Large intestine (tissue), 3 donors: ENCODE data around the gene PFN1. TPM values are rescaled to one million over a fixed set of nuclear protein-coding genes. Genes with fewer than 3 reads are reported as not detected.
"Not testable (repeated sequence)": the region's sequence is repeated elsewhere in the genome, so short reads cannot be mapped to it uniquely, and the experiment has no call there.

Experiments
- DNase-seq, 2 donors: peaks; one replicate each; pipeline versions ENCODE4 v3.0.0 to v3.0.0-alpha.2; 2013
- H3K27ac ChIP-seq: one replicate; pipeline ENCODE4 v1.5.1; 2013; ENCODE audit warnings: low read length
- H3K27me3 ChIP-seq: 2 replicates; pipeline ENCODE4 v1.6.1; 2013; ENCODE audit warnings: low read length; ENCODE audit not compliant: control insufficient read depth, insufficient read depth
- H3K36me3 ChIP-seq: 2 replicates; pipeline ENCODE4 v1.6.1; 2013; ENCODE audit warnings: low read length; ENCODE audit not compliant: control insufficient read depth, insufficient read depth
- H3K4me1 ChIP-seq: one replicate; pipeline ENCODE4 v1.6.1; 2013; ENCODE audit warnings: low read length; ENCODE audit not compliant: control insufficient read depth, insufficient read depth
- H3K4me3 ChIP-seq: one replicate; pipeline ENCODE4 v1.5.1; 2013; ENCODE audit warnings: low read length
- H3K9me3 ChIP-seq: one replicate; pipeline ENCODE4 v1.6.1; 2013; ENCODE audit warnings: mild to moderate bottlenecking, low read depth, low read length, moderate library complexity; ENCODE audit not compliant: control insufficient read depth
- WGBS: methylation state at CpG from one replicate; pipeline ENCODE4 v1.1.5; 2013; ENCODE audit warnings: low lambda C conversion rate; ENCODE audit not compliant: insufficient coverage; 5-methylcytosine and 5-hydroxymethylcytosine counted together
- polyA plus RNA-seq: library from polyadenylated mRNA; unstranded; fragments of 120-200 nt; gene quantifications from one replicate; pipeline ENCODE4 v1.2.1, GENCODE V29; 2013

The PFN1 gene
- polyA plus RNA-seq, 1 donor, result 557 TPM

DNA sequence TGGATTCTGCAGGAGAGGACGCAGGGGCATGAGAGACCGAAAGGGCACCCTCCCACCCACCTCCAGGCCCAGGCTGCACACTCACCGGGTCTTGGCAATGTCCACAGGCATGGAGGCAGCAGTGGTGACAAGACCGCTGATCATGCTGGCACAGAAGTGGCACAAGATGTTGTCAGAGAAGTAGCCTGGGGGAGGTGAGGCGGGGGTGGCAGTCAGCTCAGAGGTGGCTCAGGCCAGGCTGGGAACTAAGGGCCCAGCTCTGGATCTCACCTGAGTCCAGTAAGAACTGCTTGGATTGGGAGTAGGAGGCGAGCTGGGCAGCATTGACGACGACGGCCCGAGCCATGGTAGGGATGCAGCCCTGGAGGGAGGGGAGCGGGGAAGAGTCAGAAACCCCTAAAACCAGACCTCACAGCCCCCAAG lies 10.2 kb downstream of the PFN1 start:
- H3K4me3 ChIP-seq, result no peak overlapping the region
- peaks cover 34% of the 10 kb centered on the region for H3K4me1 ChIP-seq
- no peaks in the 10 kb centered on the region for H3K9me3 ChIP-seq
- no peak overlapping the region for H3K27ac ChIP-seq
- WGBS, result no CpG with 5 or more reads among the region's 11 CpGs
- H3K27me3 ChIP-seq, result no peaks in the 10 kb centered on the region
- peaks cover 39% of the 10 kb centered on the region for H3K36me3 ChIP-seq
- no peak for DNase-seq

DNA sequence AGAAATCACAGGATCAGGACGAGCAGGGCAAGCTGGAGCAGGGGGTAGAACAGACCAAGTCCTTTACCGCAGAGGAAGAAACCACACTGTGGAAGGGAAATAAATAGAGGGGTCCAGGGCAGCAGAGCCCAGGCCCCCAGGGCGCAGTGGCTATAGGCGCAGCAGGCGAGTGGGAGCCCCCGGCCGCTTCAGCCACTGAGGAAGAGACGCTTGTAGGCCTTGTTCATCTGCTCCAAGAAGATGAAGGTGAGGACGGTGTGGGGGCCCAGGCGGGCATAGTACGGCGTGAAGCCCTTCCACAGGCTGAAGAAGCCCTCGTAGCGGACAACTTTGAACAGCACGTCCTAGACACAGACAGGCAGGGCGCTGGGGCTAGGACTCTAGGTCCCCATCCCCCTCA lies 10.8 kb downstream of the PFN1 start:
- no CpG with 5 or more reads among the region's 16 CpGs for WGBS
- H3K27me3 ChIP-seq, result no peaks in the 10 kb centered on the region
- H3K4me1 ChIP-seq, result peaks cover 34% of the 10 kb centered on the region
- no peak overlapping the region for H3K27ac ChIP-seq
- DNase-seq, result no peak
- no peak overlapping the region for H3K4me3 ChIP-seq
- H3K36me3 ChIP-seq, result peaks cover 34% of the 10 kb centered on the region
- no peaks in the 10 kb centered on the region for H3K9me3 ChIP-seq

DNA sequence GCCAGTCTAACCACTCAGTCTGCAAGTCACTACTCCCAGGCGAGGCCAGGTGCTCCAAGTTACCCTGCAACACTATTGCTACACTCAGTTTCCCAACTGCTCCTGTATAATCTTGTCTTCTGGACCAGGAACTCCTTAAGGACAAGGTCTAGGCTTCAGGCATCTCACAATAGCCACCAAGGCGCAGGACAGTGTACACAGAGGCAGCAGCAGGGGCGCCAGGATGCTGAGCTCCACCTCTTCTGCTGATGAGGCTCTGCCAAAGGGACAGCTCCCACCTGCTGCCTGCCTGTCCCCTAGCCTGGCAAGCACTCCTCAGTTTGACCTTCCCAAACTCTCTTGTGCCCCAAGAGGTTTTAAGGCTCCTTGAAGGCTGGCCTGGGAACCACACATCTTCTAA lies 11.9 kb downstream of the PFN1 start:
- peaks cover 26% of the 10 kb centered on the region for H3K36me3 ChIP-seq
- WGBS, result no CpG with 5 or more reads among the region's 3 CpGs
- no peaks in the 10 kb centered on the region for H3K27me3 ChIP-seq
- peaks cover 25% of the 10 kb centered on the region for H3K4me1 ChIP-seq
- no peak overlapping the region for H3K27ac ChIP-seq
- no peak overlapping the region for H3K4me3 ChIP-seq
- DNase-seq, result no peak
- H3K9me3 ChIP-seq, result no peaks in the 10 kb centered on the region

- Histone ChIP-seq H3K4me3 (no peak overlapping the region), H3K36me3 (peaks cover 26% of the 10 kb centered on the region), H3K4me1 (peaks cover 21% of the 10 kb centered on the region), H3K27ac (no peak overlapping the region), H3K9me3 (no peaks in the 10 kb centered on the region), H3K27me3 (no peaks in the 10 kb centered on the region)
- no peak for DNase-seq
Observed at GRCh38 chr17:4935650-4936049, 12.7 kb downstream of the PFN1 start.

DNA sequence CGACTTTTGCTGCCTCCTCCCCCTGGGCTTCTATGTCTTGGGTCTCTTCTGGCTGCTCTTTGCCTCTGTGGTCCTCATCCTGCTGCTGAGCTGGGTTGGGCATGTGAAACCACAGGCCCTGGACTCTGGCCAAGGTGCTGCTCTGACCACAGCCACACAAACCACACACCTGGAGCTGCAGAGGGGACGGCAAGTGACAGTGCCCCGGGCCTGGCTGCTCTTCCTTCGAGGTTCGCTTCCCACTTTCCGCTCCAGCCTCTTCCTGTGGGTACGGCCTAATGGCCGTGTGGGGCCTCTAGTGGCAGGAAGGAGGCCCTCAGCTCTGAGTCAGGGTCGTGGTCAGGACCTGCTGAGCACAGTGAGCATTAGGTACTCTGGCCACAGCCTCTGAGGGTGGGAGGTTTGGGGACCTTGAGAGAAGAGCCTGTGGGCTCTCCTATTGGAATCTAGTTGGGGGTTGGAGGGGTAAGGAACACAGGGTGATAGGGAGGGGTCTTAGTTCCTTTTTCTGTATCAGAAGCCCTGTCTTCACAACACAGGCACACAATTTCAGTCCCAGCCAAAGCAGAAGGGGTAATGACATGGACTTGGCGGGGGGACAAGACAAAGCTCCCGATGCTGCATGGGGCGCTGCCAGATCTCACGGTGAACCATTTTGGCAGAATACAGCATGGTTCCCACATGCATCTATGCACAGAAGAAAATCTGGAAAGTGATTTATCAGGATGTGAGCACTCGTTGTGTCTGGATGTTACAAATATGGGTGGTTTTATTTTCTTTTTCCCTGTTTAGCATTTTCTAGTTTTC lies 14.0 kb downstream of the PFN1 start:
- Histone ChIP-seq H3K9me3 (no peaks in the 10 kb centered on the region), H3K4me1 (peaks cover 21% of the 10 kb centered on the region), H3K27me3 (no peaks in the 10 kb centered on the region), H3K27ac (no peak overlapping the region), H3K4me3 (no peak overlapping the region), H3K36me3 (peaks cover 26% of the 10 kb centered on the region)
- DNase-seq, result peak in 1 of 2 donors; percentile 26
- WGBS, result no CpG with 5 or more reads among the region's 14 CpGs

GRCh38 chr17:4933646-4934045 lies 14.7 kb downstream of the PFN1 start:
- Histone ChIP-seq H3K27me3 (no peaks in the 10 kb centered on the region), H3K4me1 (peaks cover 15% of the 10 kb centered on the region), H3K9me3 (no peaks in the 10 kb centered on the region), H3K27ac (no peak overlapping the region), H3K4me3 (no peak overlapping the region), H3K36me3 (peaks cover 26% of the 10 kb centered on the region)
- WGBS, result no CpG with 5 or more reads among the region's 16 CpGs
- no peak for DNase-seq

DNA sequence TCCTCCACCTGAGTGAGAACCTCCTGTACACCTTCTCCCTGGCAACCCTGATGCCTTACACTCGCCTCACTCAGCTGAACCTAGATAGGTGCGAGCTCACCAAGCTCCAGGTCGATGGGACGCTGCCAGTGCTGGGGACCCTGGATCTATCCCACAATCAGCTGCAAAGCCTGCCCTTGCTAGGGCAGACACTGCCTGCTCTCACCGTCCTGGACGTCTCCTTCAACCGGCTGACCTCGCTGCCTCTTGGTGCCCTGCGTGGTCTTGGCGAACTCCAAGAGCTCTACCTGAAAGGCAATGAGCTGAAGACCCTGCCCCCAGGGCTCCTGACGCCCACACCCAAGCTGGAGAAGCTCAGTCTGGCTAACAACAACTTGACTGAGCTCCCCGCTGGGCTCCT lies 15.6 kb downstream of the PFN1 start:
- WGBS, result 80% methylated on average over 1 of the region's 12 CpGs
- H3K4me1 ChIP-seq, result peaks cover 8% of the 10 kb centered on the region
- no peak for DNase-seq
- H3K4me3 ChIP-seq, result no peak overlapping the region
- no peak overlapping the region for H3K27ac ChIP-seq
- no peaks in the 10 kb centered on the region for H3K9me3 ChIP-seq
- H3K36me3 ChIP-seq, result peaks cover 17% of the 10 kb centered on the region
- no peaks in the 10 kb centered on the region for H3K27me3 ChIP-seq

GRCh38 chr17:4931963-4932362 lies 16.4 kb downstream of the PFN1 start, which contains the start of gene GP1BA:
TSS of gene GP1BA (plus strand) at chr17:4932277. CDS start at chr17:4932605, 328 bp downstream.
- DNase-seq, result no peak

GRCh38 chr17:4928881-4929280 lies 19.4 kb downstream of the PFN1 start:
- Histone ChIP-seq H3K4me1 (peaks cover under 1% of the 10 kb centered on the region), H3K36me3 (no peaks in the 10 kb centered on the region), H3K27me3 (no peaks in the 10 kb centered on the region), H3K9me3 (no peaks in the 10 kb centered on the region), H3K27ac (no peak overlapping the region), H3K4me3 (no peak overlapping the region)
- WGBS, result 100% methylated on average over 1 of the region's 18 CpGs
- no peak for DNase-seq

More at GRCh38 chr17:4931963-4932362, 16.4 kb downstream of the PFN1 start, which contains the start of gene GP1BA:
- WGBS, result no CpG with 5 or more reads among the region's 14 CpGs
- H3K27me3 ChIP-seq, result no peaks in the 10 kb centered on the region
- H3K27ac ChIP-seq, result no peak within 1 kb of the TSS
- H3K9me3 ChIP-seq, result no peaks in the 10 kb centered on the region
- no peak within 1 kb of the TSS for H3K4me3 ChIP-seq
- peaks cover 8% of the 10 kb centered on the region for H3K4me1 ChIP-seq
- H3K36me3 ChIP-seq, result peaks cover 9% of the 10 kb centered on the region

DNA sequence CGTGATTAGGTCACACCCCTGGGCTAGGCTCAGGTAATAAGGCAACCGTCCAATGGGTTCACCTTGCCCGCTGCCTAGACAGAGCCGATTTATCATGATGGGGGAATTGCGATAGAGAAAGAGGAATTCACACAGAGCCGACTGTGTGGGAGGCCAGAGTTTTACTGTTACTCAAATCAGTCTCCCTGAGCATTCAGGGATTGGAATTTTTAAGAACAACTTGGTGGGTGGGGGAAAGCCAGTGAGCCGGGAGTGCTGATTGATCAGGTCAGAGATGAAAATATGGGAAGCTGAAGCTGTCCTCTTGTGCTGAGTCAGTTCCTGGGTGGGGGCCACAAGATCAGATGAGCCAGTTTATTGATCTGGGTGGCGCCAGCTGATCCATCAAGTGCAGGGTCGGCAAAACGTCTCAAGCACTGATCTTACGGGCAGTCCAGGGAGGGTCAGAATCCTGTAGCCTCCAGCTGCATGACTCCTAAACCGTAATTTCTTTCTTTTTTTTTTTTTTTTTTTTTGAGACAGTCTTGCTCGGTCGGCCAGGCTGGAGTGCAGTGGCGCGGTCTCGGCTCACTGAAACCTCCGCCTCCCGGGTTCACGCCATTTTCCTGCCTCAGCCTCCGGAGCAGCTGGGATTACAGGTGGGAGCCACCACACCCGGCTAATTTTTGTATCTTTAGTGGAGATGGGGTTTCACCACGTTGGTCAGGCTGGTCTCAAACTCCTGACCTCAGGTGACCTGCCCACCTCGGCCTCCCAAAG lies 21.6 kb downstream of the PFN1 start:
- H3K27me3 ChIP-seq, H3K4me1 ChIP-seq, H3K4me3 ChIP-seq, H3K27ac ChIP-seq, DNase-seq, H3K36me3 ChIP-seq, H3K9me3 ChIP-seq: not testable (repeated sequence)
- WGBS, result no CpG with 5 or more reads among the region's 24 CpGs
